H1 (cell line): ENCODE results near the gene TBX5.

Experiments used
- CTCF ChIP-seq, 3 experiments: IDR thresholded peaks; 1 replicate in 2 of 3; 2 replicates in 1 of 3; pipeline versions ENCODE4 v1.5.1 to v1.6.1; 2011; ENCODE audit warnings: low read length in 3 of 3, mild to moderate bottlenecking in 3 of 3, inconsistent platforms in 2 of 3, low read depth in 1 of 3, moderate library complexity in 1 of 3; ENCODE audit not compliant: insufficient read depth in 1 of 3; ENCODE audit errors: control extremely low read depth in 1 of 3
- GTF2F1 ChIP-seq: IDR thresholded peaks from 2 replicates; pipeline ENCODE4 v1.6.1; 2012; ENCODE audit warnings: low read depth, low read length, improper control_type of control experiment, borderline replicate concordance
- POLR2A ChIP-seq, 2 experiments: IDR thresholded peaks; 1 replicate in 1 of 2; 2 replicates in 1 of 2; pipeline ENCODE4 v1.6.1; 2011; ENCODE audit warnings: low read depth in 2 of 2, low read length in 2 of 2, mild to moderate bottlenecking in 2 of 2; ENCODE audit errors: control extremely low read depth in 1 of 2

GRCh38 chr12:114314974-114315720 lies 90.8 kb downstream of the TBX5 start:
- TF ChIP-seq GTF2F1 (no peak), POLR2A (IDR thresholded peaks at IDR 0.05; ENCODE audit: control extremely low read depth in 1 of 2, low read depth in 2 of 2, low read length in 2 of 2) (no peak), CTCF (IDR thresholded peaks at IDR 0.05; ENCODE audit: control extremely low read depth in 1 of 3, insufficient read depth in 1 of 3, low read depth in 1 of 3, low read length in 3 of 3) (no peak)
